NCI-H446 (cell line): ENCODE measurements around the gene ITSN2.

Experiments
- DNase-seq, 2 experiments: peaks; one replicate each; lab custom pipeline; 2025; lab: John Stamatoyannopoulos, UW

ITSN2 gene

GRCh38 chr2:24334245-24334633, 26.1 kb downstream of the ITSN2 start:
- DNase-seq, result no peak

GRCh38 chr2:24332791-24333540, 27.4 kb downstream of the ITSN2 start:
- no peak for DNase-seq

- no peak for DNase-seq
These were observed 30.2 kb downstream of the ITSN2 start for GRCh38 chr2:24330161-24330560.

GRCh38 chr2:24329700-24330099, 30.6 kb downstream of the ITSN2 start:
- DNase-seq, result no peak

- no peak for DNase-seq
These were observed 32.3 kb downstream of the ITSN2 start for GRCh38 chr2:24328010-24328409.

GRCh38 chr2:24317491-24317920, 42.8 kb downstream of the ITSN2 start:
- DNase-seq, result peak in 1 of 2 experiments; percentile 34

- no peak for DNase-seq
These were observed 44.7 kb downstream of the ITSN2 start for GRCh38 chr2:24315669-24316068.

GRCh38 chr2:24313744-24314632, 46.3 kb downstream of the ITSN2 start:
- no peak for DNase-seq

- DNase-seq, result no peak
These were observed 52.4 kb downstream of the ITSN2 start for GRCh38 chr2:24307961-24308360.

- no peak for DNase-seq
These were observed 55.7 kb downstream of the ITSN2 start for GRCh38 chr2:24304631-24305030.

GRCh38 chr2:24304098-24304497, 56.2 kb downstream of the ITSN2 start:
- no peak for DNase-seq

- no peak for DNase-seq
These were observed 58.7 kb downstream of the ITSN2 start for GRCh38 chr2:24301599-24301998.

GRCh38 chr2:24297663-24298062, 62.7 kb downstream of the ITSN2 start:
- DNase-seq, result no peak

- no peak for DNase-seq
These were observed 73.2 kb downstream of the ITSN2 start for GRCh38 chr2:24287171-24287570.

- no peak for DNase-seq
These were observed 74.7 kb downstream of the ITSN2 start for GRCh38 chr2:24285484-24286152.

GRCh38 chr2:24280645-24281044, 79.7 kb downstream of the ITSN2 start:
- no peak for DNase-seq

GRCh38 chr2:24280161-24280560, 80.2 kb downstream of the ITSN2 start:
- DNase-seq, result no peak

GRCh38 chr2:24276349-24276899, 83.9 kb downstream of the ITSN2 start:
- DNase-seq, result no peak

- DNase-seq, result no peak
These were observed 85.5 kb downstream of the ITSN2 start for GRCh38 chr2:24274809-24275208.

- DNase-seq, result no peak
These were observed 86.7 kb downstream of the ITSN2 start for GRCh38 chr2:24273598-24273997.

- DNase-seq, result no peak
These were observed 87.4 kb downstream of the ITSN2 start for GRCh38 chr2:24272907-24273306.

- no peak for DNase-seq
These were observed 88.1 kb downstream of the ITSN2 start for GRCh38 chr2:24272161-24272802.
